CD4-positive, CD25-positive, alpha-beta regulatory T cell (primary cell): ENCODE results near the gene ZBTB24. TPM values are rescaled to one million over a fixed set of nuclear protein-coding genes. Genes with fewer than 3 reads are reported as not detected.
"Not testable (repeated sequence)": the region's sequence is repeated elsewhere in the genome, so short reads cannot be mapped to it uniquely, and the experiment has no call there.

Experiments used
- ATAC-seq, 2 donors: fragments of 150-1000 bp; cut with Tn5 transposase; one replicate each; pipeline ENCODE4 v1.10.0; 2021; ENCODE audit warnings: low read depth in 2 of 2, moderate number of reproducible peaks in 2 of 2, moderate library complexity in 1 of 2
- DNase-seq, 3 donors: peaks; one replicate each; pipeline versions ENCODE4 v3.0.0 to v3.0.0-alpha.2; 2012 to 2022; ENCODE audit warnings: mixed read lengths in 1 of 3
- H3K27ac ChIP-seq: one replicate; pipeline ENCODE4 v1.7.0; 2013; ENCODE audit warnings: mild to moderate bottlenecking, low read length; ENCODE audit not compliant: insufficient read depth, poor library complexity, severe bottlenecking
- H3K27me3 ChIP-seq: one replicate; pipeline ENCODE4 v1.7.0; 2013; ENCODE audit warnings: low read length; ENCODE audit not compliant: control insufficient read depth, insufficient read depth
- H3K36me3 ChIP-seq: one replicate; pipeline ENCODE4 v1.7.0; 2013; ENCODE audit warnings: mild to moderate bottlenecking, low read length, moderate library complexity; ENCODE audit not compliant: control insufficient read depth, insufficient read depth
- H3K4me1 ChIP-seq: 2 replicates; pipeline ENCODE4 v1.7.0; 2013; ENCODE audit warnings: mild to moderate bottlenecking, low read length; ENCODE audit not compliant: insufficient read depth, control insufficient read depth, poor library complexity, severe bottlenecking
- H3K4me3 ChIP-seq: one replicate; pipeline ENCODE4 v1.7.0; 2013; ENCODE audit warnings: low read depth, mild to moderate bottlenecking, low read length, moderate library complexity
- H3K9me3 ChIP-seq, 2 experiments: 1 replicate in 1 of 2; 2 replicates in 1 of 2; pipeline ENCODE4 v1.7.0; 2013; ENCODE audit warnings: low read length in 2 of 2, mild to moderate bottlenecking in 1 of 2, moderate library complexity in 1 of 2; ENCODE audit not compliant: control insufficient read depth in 2 of 2
- H3K27ac Mint-ChIP-seq, 3 donors: one replicate each; pipeline ENCODE4 v1.8.0; 2020 to 2022; ENCODE audit warnings: mild to moderate bottlenecking in 3 of 3, mixed read lengths in 3 of 3, moderate library complexity in 2 of 3
- H3K27me3 Mint-ChIP-seq: one replicate; pipeline ENCODE4 v1.8.0; 2022; ENCODE audit warnings: mild to moderate bottlenecking, mixed read lengths
- H3K36me3 Mint-ChIP-seq: one replicate; pipeline ENCODE4 v1.8.0; 2020; ENCODE audit warnings: mixed read lengths
- H3K4me1 Mint-ChIP-seq, 4 donors: one replicate each; pipeline ENCODE4 v1.8.0; 2020 to 2022; ENCODE audit warnings: mixed read lengths in 4 of 4, mild to moderate bottlenecking in 1 of 4
- H3K4me3 Mint-ChIP-seq, 4 donors: one replicate each; pipeline ENCODE4 v1.8.0; 2020 to 2022; ENCODE audit warnings: mild to moderate bottlenecking in 4 of 4, mixed read lengths in 4 of 4, moderate library complexity in 3 of 4
- H3K9me3 Mint-ChIP-seq, 7 donors: one replicate each; pipeline ENCODE4 v1.8.0; 2020 to 2022; ENCODE audit warnings: mixed read lengths in 7 of 7, mild to moderate bottlenecking in 3 of 7, moderate library complexity in 2 of 7
- polyA plus RNA-seq, 4 donors: library from polyadenylated mRNA; unstranded; fragments of 300-500 nt; fragmentation: Illumina TruSeq; gene quantifications; one replicate each; pipeline ENCODE4 v1.2.3, GENCODE V29; 2021
- total RNA-seq: library from RNA; stranded (reverse); gene quantifications from one replicate; pipeline ENCODE4 v1.2.3, GENCODE V29; 2022

ZBTB24 gene
- total and polyA plus RNA-seq, 5 donors from 2014 or later, result 9.2 to 20.2 (median 10.6) TPM

DNA sequence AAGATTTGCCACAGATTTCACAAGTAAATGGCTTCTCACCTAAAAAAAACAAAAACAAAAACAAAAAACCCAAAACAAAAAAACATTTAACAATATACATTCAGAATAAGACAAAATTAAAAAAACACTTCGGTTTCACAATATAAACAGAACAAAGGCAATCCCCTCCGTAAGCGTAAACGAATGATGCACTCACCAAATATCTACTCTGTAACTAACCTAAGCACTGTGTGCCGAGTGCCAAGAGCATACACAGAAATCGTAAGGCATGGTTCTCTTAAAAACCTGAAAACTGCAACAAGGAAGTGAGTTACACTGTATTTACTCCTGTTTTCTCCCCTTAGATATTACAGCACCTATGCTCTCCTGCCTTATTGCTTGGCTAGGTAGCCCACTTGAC, 15.3 kb downstream of the ZBTB24 start:
- Mint-ChIP-seq H3K4me1 (peaks cover 11 to 80% (median 56%) of the 10 kb centered on the region in 4 donors), H3K4me3 (peak overlapping the region in 2 of 4 donors; percentile 62 to 75), H3K36me3 (peaks cover 66% of the 10 kb centered on the region), H3K9me3 (no peaks in the 10 kb centered on the region), H3K27ac (peak overlapping the region; percentile 70 to 91 (median 88)), H3K27me3 (no peaks in the 10 kb centered on the region)
- H3K4me3 ChIP-seq, result no peak overlapping the region
- no peaks in the 10 kb centered on the region for H3K27me3 ChIP-seq
- H3K4me1 ChIP-seq, result peaks cover 13% of the 10 kb centered on the region
- no peaks in the 10 kb centered on the region for H3K9me3 ChIP-seq
- no peak overlapping the region for H3K27ac ChIP-seq
- DNase-seq (no peak), ATAC-seq (no peak)
- peaks cover 96% of the 10 kb centered on the region for H3K36me3 ChIP-seq

DNA sequence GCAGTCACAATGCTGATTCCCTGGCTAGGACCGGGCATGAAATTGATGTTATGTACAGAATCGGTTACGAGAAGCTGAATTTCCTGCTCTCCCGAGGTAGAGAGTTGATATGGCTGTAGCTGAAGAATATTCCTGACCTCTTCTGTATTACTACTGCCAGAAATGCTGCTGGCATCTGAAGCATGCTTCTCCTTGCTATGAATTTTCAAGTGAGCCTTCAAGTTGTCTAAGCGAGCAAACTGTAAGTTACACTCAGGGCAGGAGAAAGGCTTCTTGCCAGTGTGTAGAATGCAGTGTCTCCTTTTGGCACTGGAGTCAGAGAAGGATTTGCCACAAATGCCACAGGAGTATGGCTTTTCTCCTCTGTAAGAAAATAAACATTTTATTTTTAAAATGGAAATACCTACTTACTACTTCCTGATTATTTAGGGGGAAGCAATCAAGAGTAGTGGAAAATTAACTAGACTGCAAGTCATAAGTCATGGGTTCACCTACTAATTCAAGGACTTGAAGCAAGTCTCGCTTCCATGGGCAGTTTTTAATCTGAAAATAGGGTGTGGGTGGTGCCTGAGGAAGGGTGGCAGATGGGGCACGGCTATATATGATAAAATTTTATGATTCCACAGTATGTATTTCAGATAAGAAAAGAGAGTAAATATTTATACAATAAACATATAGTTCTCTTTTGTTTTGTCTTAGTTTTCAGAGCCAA, 16.7 kb downstream of the ZBTB24 start:
- ATAC-seq (no peak), DNase-seq (no peak)
- Histone ChIP-seq H3K27ac (no peak overlapping the region), H3K27me3 (no peaks in the 10 kb centered on the region), H3K4me3 (no peak overlapping the region), H3K36me3 (peaks cover 96% of the 10 kb centered on the region), H3K4me1 (peaks cover 9% of the 10 kb centered on the region), H3K9me3 (no peaks in the 10 kb centered on the region)
- H3K4me3 Mint-ChIP-seq, result peak overlapping the region in 3 of 4 donors; percentile 21 to 35 (median 23)
- no peaks in the 10 kb centered on the region for H3K27me3 Mint-ChIP-seq
- peaks cover 64% of the 10 kb centered on the region for H3K36me3 Mint-ChIP-seq
- peak overlapping the region in 2 of 3 donors; percentile 27 to 42 for H3K27ac Mint-ChIP-seq
- no peaks in the 10 kb centered on the region for H3K9me3 Mint-ChIP-seq
- H3K4me1 Mint-ChIP-seq, result peaks cover 19 to 76% (median 54%) of the 10 kb centered on the region in 4 donors

DNA sequence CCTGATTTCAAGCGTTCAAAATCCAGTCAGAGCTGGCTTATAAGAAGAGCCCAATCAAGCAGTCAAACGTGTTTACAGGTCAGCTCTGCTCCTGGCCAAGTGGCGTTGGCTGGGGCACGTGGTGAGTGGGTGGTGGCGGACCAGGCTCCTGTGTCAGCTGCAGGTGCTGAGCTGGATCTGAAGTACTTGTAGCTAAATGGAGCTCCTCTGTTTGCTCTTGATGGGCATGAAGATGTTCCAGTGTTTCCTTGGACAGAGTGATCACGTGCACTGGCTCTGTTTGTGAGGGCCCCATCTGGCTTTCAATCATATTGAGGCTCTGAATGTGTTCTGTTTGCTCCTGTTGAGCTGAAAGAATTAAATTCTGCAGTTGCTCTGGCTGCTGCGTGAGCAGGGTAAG, 17.2 kb downstream of the ZBTB24 start:
- peaks cover 19 to 75% (median 54%) of the 10 kb centered on the region in 4 donors for H3K4me1 Mint-ChIP-seq
- peaks cover 94% of the 10 kb centered on the region for H3K36me3 ChIP-seq

DNA sequence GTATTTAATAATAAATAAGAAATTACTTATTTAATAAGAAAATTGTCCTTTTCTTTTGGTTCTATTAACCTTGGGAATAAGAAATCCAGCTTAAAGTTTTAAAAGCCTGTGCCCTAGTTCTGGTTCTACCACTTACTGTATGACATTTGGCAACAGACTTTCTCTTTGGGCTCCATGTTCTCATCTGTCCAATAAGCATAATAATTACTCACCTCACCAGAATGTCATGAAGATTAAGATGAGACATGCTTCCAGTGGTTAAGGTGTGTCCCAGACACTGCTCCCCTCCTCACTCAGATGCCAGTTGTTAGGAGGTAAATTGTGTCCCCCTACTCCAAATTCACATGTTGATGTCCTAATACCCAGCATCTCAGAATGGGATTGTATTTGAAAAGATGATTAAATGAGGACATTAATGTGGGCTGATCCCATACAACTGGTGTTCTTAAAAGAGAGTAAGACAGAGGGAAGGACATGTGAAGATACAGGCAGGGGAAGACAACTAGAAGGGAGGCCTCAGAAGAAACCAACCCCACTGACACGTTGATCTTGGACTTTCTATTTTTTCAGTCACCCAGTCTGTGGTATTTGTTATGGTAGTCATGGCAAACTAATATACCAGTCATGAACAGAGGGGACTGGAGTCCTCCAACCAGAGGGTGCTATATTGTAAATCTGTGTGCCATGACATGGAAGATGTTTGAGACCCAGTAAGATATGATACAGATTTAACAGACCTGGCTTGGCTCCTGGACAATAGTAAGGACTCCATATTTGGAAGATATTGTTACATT, 21.1 kb downstream of the ZBTB24 start:
- peak overlapping the region in 2 of 4 donors; percentile 29 to 68 for H3K4me3 Mint-ChIP-seq
- Histone ChIP-seq H3K27me3 (no peaks in the 10 kb centered on the region), H3K9me3 (no peaks in the 10 kb centered on the region), H3K4me1 (peaks cover 35% of the 10 kb centered on the region), H3K27ac (peak overlapping the region; percentile 96), H3K36me3 (peaks cover 56% of the 10 kb centered on the region), H3K4me3 (no peak overlapping the region)
- no peaks in the 10 kb centered on the region for H3K9me3 Mint-ChIP-seq
- ATAC-seq (no peak), DNase-seq (no peak)
- no peaks in the 10 kb centered on the region for H3K27me3 Mint-ChIP-seq
- H3K36me3 Mint-ChIP-seq, result peaks cover 30% of the 10 kb centered on the region
- H3K27ac Mint-ChIP-seq, result peak overlapping the region; percentile 33 to 63 (median 49)
- peaks cover 32 to 70% (median 58%) of the 10 kb centered on the region in 4 donors for H3K4me1 Mint-ChIP-seq

More for the DNA sequence above, 17.2 kb downstream of the ZBTB24 start:
- ATAC-seq (no peak), DNase-seq (no peak)
- Histone ChIP-seq H3K4me1 (peaks cover 9% of the 10 kb centered on the region), H3K27me3 (no peaks in the 10 kb centered on the region), H3K9me3 (no peaks in the 10 kb centered on the region), H3K4me3 (no peak overlapping the region), H3K27ac (no peak overlapping the region)
- no peaks in the 10 kb centered on the region for H3K27me3 Mint-ChIP-seq
- H3K9me3 Mint-ChIP-seq, result no peaks in the 10 kb centered on the region
- peak overlapping the region in 2 of 4 donors; percentile 21 to 23 for H3K4me3 Mint-ChIP-seq
- peak overlapping the region; percentile 20 to 42 (median 27) for H3K27ac Mint-ChIP-seq
- peaks cover 64% of the 10 kb centered on the region for H3K36me3 Mint-ChIP-seq

DNA sequence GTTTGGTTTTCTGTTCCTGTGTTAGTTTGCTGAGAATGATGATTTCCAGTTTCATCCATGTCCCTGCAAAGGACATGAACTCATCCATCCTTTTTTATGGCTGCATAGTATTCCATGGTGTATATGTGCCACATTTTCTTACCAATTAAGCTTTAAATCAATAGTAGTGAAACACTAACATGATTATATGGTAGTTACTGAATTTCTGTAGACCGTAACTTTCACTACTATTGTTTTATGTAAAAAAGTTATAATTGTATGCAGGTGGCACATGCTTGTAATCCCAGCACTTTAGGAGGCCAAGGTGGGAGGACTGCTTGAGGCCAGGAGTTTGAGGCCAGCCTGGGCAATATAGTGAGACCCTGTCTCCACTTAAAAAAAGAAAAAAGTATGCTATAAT, 21.8 kb downstream of the ZBTB24 start:
- peaks cover 42% of the 10 kb centered on the region for H3K4me1 ChIP-seq
- peaks cover 30% of the 10 kb centered on the region for H3K36me3 Mint-ChIP-seq
- H3K4me1 Mint-ChIP-seq, result peaks cover 34 to 77% (median 60%) of the 10 kb centered on the region in 4 donors
- not testable (repeated sequence) for H3K4me3 Mint-ChIP-seq, H3K9me3 ChIP-seq, H3K27me3 Mint-ChIP-seq, H3K9me3 Mint-ChIP-seq, ATAC-seq, DNase-seq, H3K4me3 ChIP-seq, H3K27me3 ChIP-seq
- peak overlapping the region; percentile 96 for H3K27ac ChIP-seq
- peaks cover 49% of the 10 kb centered on the region for H3K36me3 ChIP-seq
- H3K27ac Mint-ChIP-seq, result peak overlapping the region in 1 of 3 donors; percentile 60

DNA sequence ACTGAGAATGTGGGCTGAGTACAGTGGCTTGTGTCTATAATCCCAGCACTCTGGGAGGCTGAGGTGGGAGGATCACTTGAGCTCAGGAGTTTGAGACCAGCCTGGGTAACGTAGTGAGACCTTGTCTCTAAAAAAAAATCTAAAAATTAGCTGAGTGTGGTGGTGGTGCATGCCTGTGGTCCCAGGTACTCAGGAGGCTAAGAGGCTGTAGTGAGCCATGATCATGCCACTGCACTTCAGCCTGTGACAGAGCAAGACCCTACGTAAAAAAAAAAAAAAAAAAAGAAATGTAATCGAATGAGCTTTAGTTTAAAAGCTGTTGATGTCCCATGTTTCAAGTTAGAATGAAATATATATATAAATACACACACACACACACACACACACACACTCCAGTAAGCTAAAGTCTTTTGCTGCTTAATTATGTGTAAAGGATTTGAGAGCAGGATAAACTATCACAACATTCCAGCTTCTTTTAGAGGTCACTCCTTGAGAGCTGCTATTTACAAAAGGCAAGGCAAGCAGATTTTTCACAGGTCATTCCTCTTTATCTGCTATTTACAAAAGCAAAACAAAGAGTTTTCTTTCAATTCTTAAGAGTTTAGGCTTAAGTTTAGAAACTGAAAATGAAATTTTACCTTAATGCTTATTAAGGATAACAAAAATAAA, 22.7 kb downstream of the ZBTB24 start:
- Mint-ChIP-seq H3K9me3 (no peaks in the 10 kb centered on the region), H3K36me3 (peaks cover 22% of the 10 kb centered on the region), H3K4me1 (peaks cover 32 to 69% (median 53%) of the 10 kb centered on the region in 4 donors), H3K27me3 (peaks cover under 1% of the 10 kb centered on the region), H3K27ac (peak overlapping the region; percentile 22 to 67 (median 43)), H3K4me3 (no peak overlapping the region)
- no peak for ATAC-seq
- DNase-seq, result no peak
- H3K4me3 ChIP-seq, result no peak overlapping the region
- peak overlapping the region; percentile 96 for H3K27ac ChIP-seq
- H3K36me3 ChIP-seq, result peaks cover 40% of the 10 kb centered on the region
- no peaks in the 10 kb centered on the region for H3K9me3 ChIP-seq
- H3K4me1 ChIP-seq, result peaks cover 46% of the 10 kb centered on the region
- H3K27me3 ChIP-seq, result no peaks in the 10 kb centered on the region

DNA sequence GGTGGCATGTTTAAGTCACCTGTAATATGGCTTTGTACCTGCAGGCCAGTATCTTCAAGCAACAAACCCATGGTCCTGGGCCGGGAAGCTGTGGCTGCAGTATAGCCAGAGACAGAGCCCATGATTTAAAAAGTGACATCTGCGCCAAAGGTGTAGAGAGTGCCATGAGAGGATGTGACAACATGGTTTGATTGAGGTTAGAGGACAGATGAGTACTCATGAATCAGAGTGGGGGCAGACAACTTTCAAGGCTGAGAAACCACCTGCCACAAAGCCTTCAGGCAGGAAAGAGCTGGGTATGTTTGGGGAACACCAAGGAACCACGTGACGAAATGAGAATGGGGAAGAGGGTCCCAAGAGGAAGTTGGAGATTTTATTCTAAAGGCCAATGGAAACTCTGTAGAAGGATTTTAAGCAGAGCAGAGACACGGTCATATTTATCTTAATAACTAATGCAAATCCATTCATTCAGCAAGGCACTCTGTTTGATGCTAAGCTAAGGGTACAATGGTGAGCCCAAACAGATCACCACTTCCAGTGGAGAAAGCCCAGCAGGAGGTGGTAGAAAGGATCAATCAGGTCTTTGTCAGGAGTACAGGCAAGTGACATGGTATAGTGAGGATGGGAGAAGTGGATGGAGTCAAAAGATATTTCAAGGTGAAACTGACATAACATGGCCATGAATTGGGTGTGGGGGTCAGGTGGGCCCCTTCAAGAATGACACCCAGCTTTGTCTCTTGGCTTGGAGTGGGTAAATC, 24.1 kb downstream of the ZBTB24 start:
- Histone ChIP-seq H3K4me3 (no peak overlapping the region), H3K9me3 (no peaks in the 10 kb centered on the region), H3K36me3 (peaks cover 27% of the 10 kb centered on the region), H3K27me3 (no peaks in the 10 kb centered on the region), H3K27ac (peak overlapping the region; percentile 96), H3K4me1 (peaks cover 46% of the 10 kb centered on the region)
- H3K4me3 Mint-ChIP-seq, result peak overlapping the region in 2 of 4 donors; percentile 13 to 35
- peaks cover 5% of the 10 kb centered on the region for H3K27me3 Mint-ChIP-seq
- H3K27ac Mint-ChIP-seq, result peak overlapping the region; percentile 67 to 84 (median 83)
- peaks cover 15% of the 10 kb centered on the region for H3K36me3 Mint-ChIP-seq
- DNase-seq (peak in 1 of 3 donors; percentile 69), ATAC-seq (peak; percentile 51 to 58)
- peaks cover 29 to 70% (median 49%) of the 10 kb centered on the region in 4 donors for H3K4me1 Mint-ChIP-seq
- H3K9me3 Mint-ChIP-seq, result no peaks in the 10 kb centered on the region
